ENCODE results near the gene RNF208. TPM values are rescaled to one million over a fixed set of nuclear protein-coding genes. Genes with fewer than 3 reads are reported as not detected.
"Not testable (repeated sequence)": the region's sequence is repeated elsewhere in the genome, so short reads cannot be mapped to it uniquely, and the experiment has no call there.

RNF208 gene
- total RNA-seq, 2 experiments from 2014 or later: 2.1 to 2.7 TPM

DNA sequence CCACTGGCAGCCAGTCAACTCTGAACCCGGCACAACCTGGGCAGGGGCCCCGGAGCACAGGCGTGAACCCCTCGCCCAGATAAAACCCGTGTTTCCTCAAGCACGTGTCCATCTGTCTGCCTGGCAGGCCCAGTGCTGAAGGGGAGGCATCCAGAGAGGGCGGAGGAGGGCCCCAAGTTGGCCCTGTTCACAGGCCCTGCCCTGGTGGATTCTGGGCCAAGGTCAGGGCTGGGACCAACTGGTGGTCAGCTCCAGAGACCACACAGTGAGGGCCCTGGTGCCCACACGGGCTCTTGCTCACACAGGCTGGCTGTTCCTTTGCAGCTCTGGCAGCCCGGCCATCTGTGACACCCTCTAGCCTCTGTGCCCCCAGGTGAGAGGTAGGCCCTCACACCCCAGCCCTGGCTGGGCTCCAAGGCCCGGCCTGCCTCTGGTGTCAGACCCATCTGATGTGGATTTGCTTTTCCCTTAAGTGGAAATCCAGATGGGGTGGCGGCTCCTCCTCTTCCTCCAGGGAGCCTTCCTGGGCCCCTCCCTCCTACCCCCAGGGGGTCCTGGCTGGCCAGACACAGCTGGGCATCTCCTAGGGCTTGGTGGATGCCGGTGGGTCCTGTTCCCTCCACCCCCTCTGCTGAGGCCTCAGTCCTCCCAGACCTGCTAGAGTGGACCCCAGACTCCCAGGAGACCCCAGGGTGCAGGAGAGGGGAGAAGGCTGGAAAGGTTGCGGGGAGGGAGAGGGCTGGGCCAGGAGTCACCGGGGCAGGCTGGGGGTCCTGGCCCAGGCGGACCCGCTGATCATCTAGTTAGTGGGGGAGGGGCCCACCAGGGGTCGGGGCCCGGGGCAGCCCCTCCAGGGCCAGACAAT, 28.5 kb upstream of the RNF208 start:
- H3K27me3 Mint-ChIP-seq: no peaks in the 10 kb centered on the region
- H3K36me3 Mint-ChIP-seq (ENCODE audit: low read depth): peaks cover under 1% of the 10 kb centered on the region
- ChIA-PET CTCF (interaction anchor here (1.1 kb wide), 1 partner anchor 14 kb away, joined by 4 read pairs; no protein-coding TSS in a partner anchor), POLR2A (no interaction called here)
- H3K9me3 Mint-ChIP-seq: no peaks in the 10 kb centered on the region
- H3K4me1 Mint-ChIP-seq: peaks cover 6% of the 10 kb centered on the region
- no peak for DNase-seq
- H3K4me3 Mint-ChIP-seq: no peak overlapping the region
- no peak overlapping the region for H3K27ac Mint-ChIP-seq

DNA sequence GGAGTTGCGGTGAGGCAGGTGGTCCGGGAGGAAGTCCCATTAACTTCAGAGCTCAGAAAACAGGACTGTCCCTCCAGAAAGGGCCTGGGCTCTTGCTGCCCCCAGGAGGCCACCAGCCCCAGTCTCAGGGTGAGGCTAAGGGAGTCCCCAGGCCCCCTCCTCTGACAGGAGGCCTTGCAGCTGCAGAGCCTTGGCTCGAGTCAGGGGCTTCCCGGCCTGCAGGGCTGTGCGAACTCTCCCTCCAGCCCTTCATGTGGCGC, 25.8 kb upstream of the RNF208 start:
- CTCF ChIA-PET: interaction anchor here (1.4 kb wide), 1 partner anchor 11 kb away, joined by 4 read pairs; no protein-coding TSS in a partner anchor
- Mint-ChIP-seq H3K27ac (no peak overlapping the region), H3K36me3 (ENCODE audit: low read depth) (peaks cover 9% of the 10 kb centered on the region), H3K27me3 (no peaks in the 10 kb centered on the region), H3K4me3 (no peak overlapping the region), H3K4me1 (peaks cover 10% of the 10 kb centered on the region), H3K9me3 (no peaks in the 10 kb centered on the region)
- POLR2A ChIA-PET: interaction anchor here (0.5 kb wide), 1 partner anchor 24 kb away, joined by 4 read pairs; no protein-coding TSS in a partner anchor
- DNase-seq: no peak

DNA sequence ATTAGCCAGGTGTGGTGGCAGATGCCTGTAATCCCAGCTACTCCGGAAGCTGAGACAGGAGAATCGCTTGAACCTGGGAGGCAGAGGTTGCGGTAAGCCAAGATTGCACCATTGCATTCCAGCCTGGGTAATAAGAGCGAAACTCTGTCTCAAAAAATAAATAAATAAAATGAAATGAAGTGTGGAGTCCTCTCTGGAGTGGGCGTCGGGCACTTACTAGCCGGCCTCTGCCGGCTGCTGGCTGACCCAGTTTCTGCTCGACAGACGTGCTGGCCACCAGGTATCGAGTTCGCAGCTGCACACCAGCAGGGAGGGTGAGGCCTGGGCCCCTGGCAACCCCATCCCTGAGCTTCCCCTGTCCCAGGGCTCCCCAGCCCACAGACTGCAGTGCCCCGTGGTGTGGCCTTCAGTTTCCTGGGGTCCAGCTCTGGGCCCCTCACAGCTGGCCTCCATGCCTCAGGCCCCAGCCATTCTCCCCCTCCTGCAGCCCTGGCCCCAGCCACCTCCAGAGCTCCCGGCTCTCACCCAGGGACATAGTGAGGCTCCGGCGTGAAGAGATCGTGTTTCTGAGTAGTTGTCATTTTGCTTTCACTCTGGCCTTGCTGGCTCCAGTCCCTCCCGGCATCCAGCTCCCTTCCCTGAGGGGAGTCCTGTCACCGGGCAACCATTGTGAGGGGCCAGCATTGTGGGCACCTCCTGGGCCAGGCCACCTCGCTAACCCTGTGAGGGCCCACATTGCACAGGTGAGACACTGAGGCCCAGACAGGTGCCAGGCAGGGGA, 25.3 kb upstream of the RNF208 start:
- peaks cover 16% of the 10 kb centered on the region for H3K4me1 Mint-ChIP-seq
- peaks cover 15% of the 10 kb centered on the region for H3K36me3 Mint-ChIP-seq (ENCODE audit: low read depth)
- H3K27me3 Mint-ChIP-seq: no peaks in the 10 kb centered on the region
- no peak for DNase-seq
- POLR2A ChIA-PET: interaction anchor here (0.5 kb wide), 1 partner anchor 24 kb away, joined by 4 read pairs; no protein-coding TSS in a partner anchor
- CTCF ChIA-PET: interaction anchor here (0.7 to 1.4 kb wide), 3 partner anchors 9 to 596 kb away, joined by 3 to 5 read pairs (median 4); no protein-coding TSS in a partner anchor
- no peak overlapping the region for H3K4me3 Mint-ChIP-seq
- no peaks in the 10 kb centered on the region for H3K9me3 Mint-ChIP-seq
- no peak overlapping the region for H3K27ac Mint-ChIP-seq

DNA sequence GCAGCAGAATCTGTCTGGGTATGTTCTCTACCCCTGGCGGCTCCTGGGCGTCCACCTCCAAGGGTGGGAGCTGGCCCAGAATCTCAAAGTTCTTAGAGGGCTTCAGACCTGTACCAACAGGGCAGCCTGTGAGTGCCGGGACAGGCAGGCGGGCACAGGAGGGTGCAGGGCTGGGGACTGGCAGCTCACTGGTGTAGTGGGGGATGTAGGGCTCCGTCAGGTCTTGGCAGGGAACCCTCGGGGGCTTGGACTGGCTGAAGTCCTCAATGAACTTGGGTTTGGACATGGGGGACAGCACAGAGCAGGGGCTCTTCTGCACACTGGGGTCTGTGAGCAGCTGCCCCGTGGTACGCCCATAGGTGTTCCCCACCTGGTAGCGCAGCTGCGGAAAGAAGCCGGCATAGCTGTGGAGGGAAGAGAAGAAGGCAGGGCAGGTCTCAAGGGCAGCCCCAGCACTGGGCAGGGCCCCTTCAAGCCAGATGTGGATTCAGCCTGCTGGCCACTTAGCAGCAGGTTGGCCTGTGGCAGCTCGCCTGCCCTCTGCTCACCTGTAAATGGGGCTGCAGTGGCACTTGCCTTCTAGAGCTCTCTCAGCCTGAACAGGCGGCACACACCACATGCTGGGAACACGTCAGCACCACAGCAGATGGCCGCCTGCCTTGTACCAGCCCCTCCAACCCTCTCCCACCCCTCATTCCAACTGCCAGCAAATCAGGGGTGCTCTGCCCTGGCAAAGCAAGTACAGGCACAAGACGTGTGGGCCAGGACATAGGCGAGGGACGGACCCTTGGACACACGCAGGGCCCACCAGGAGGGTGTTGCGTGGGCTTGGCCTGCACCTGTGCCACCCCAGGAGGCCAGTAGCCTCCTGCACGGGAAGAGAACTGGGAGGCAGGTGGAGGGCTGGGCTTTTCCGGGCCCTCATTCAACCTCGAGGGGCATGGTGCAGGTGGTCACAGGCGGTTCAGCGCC, 23.7 kb upstream of the RNF208 start:
- Mint-ChIP-seq H3K4me3 (no peak overlapping the region), H3K36me3 (ENCODE audit: low read depth) (peaks cover 24% of the 10 kb centered on the region), H3K4me1 (peaks cover 19% of the 10 kb centered on the region), H3K27me3 (no peaks in the 10 kb centered on the region), H3K27ac (no peak overlapping the region), H3K9me3 (no peaks in the 10 kb centered on the region)
- POLR2A ChIA-PET: no interaction called here
- CTCF ChIA-PET: interaction anchor here (0.6 to 4.6 kb wide), 6 partner anchors 8 to 252 kb away, joined by 3 to 19 read pairs (median 3); partner anchors contain the start of gene NELFB
- DNase-seq: no peak

DNA sequence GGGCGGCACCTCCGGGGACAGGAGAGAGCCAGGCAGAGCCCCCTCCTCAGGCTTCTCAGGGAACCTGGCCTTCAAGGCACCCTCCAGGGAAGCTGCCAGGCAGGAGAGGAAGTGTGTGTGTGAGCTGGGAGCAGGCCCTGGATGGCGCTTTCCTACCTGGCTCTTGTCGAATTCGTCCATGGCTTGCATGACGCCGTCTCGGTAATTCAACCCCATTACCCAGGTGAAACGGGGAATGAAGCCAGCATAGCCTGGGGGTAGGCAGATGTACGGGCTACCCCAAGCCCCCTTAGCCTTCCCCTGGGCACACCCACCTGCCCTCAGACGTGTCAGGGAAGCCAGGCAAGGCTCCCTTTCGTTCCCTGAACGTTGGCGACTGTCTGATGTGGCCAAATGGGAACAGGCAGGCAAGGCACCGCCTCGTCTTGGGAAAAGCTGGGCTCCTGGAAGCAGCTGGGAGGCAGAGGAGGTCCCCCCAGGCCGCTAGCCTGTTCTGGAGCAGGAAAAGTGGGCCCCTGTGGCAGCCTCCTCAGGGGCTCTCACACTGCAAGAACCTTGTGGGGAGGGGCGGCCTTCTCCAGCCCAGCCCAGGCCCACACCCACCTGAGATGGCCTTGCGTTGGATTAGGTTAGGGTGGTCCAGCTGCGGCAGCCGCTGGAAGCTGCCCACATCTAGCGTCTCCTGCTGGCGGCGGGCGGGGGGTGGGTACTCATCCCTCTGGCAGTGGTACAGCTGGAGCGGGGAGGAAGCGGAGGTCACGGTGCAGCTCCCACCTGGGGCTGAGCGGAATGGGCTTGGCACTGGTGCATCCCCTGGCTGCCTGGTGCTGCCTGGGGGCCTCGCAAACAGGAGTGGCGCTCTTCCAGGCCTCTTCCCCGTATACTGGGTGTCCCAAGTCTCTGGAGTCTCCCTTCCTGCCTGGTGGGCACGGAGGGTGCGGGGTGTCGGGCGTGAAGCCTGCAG, 22.7 kb upstream of the RNF208 start:
- Mint-ChIP-seq H3K27me3 (no peaks in the 10 kb centered on the region), H3K4me3 (no peak overlapping the region), H3K9me3 (no peaks in the 10 kb centered on the region), H3K4me1 (peaks cover 21% of the 10 kb centered on the region), H3K36me3 (ENCODE audit: low read depth) (peaks cover 24% of the 10 kb centered on the region), H3K27ac (no peak overlapping the region)
- ChIA-PET CTCF (interaction anchor here (0.6 to 4.6 kb wide), 6 partner anchors 8 to 252 kb away, joined by 3 to 19 read pairs (median 3); partner anchors contain the start of gene NELFB), POLR2A (no interaction called here)
- no peak for DNase-seq

DNA sequence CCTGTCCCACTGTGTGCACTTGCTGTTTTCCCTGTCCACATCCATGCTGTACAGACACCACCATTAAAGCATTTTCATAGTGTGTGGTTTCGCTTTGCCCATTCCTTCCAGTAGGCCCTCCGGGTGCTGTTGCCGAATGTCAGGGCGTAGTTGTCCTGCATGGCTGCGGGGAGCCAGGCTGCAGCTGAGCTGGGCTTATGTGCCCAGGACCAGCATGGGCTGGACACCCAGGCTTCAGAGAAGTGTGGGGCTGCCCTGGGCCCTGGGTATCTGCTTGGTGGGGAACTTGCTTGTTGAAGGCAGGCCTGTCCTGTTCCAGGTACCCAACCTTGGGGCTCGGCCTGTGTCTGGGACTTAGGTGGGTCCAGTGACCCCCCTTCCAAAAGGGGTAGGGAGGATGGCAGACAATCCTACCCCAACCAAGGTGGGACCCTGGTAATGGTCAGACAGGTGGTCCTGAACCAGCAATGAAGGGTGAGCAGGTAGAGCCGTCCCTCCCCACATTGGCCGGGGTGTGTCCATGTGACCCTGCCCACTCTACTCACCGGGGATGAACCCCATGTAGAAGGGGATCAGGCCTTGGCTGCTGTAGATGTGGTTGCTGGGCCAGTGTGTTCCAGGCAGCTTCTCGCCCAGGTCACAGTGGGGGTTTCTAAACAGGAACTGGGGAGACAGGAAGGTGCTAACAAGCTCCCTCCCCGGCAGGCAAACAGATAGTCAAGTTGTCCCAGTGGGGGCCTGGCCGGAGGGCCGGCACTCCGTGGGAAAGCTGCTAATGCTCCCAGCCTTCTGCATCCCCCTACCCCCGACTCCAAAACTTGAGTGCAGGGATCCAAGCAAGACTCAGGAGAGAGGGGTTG, 21.8 kb upstream of the RNF208 start:
- Mint-ChIP-seq H3K4me3 (peak overlapping the region; percentile 87), H3K27ac (no peak overlapping the region), H3K27me3 (no peaks in the 10 kb centered on the region), H3K36me3 (ENCODE audit: low read depth) (peaks cover 24% of the 10 kb centered on the region), H3K4me1 (peaks cover 27% of the 10 kb centered on the region), H3K9me3 (no peaks in the 10 kb centered on the region)
- ChIA-PET CTCF (interaction anchor here (1.0 to 4.6 kb wide), 3 partner anchors 10 to 215 kb away, joined by 3 to 19 read pairs (median 3); partner anchors contain the start of gene NELFB), POLR2A (no interaction called here)
- DNase-seq: no peak

DNA sequence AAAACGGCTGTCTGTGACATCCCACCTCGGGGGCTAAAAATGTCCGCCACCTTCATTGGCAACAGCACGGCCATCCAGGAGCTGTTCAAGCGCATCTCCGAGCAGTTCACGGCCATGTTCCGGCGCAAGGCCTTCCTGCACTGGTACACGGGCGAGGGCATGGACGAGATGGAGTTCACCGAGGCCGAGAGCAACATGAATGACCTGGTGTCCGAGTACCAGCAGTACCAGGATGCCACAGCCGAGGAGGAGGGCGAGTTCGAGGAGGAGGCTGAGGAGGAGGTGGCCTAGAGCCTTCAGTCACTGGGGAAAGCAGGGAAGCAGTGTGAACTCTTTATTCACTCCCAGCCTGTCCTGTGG, 21.2 kb upstream of the RNF208 start:
- Mint-ChIP-seq H3K4me3 (peak overlapping the region; percentile 87), H3K36me3 (ENCODE audit: low read depth) (peaks cover 24% of the 10 kb centered on the region), H3K4me1 (peaks cover 31% of the 10 kb centered on the region)
- not testable (repeated sequence) for H3K27ac Mint-ChIP-seq, H3K9me3 Mint-ChIP-seq, DNase-seq, H3K27me3 Mint-ChIP-seq
- ChIA-PET CTCF (interaction anchor here (1.0 to 4.6 kb wide), 3 partner anchors 11 to 48 kb away, joined by 3 to 19 read pairs (median 5); partner anchors contain the start of gene NELFB), POLR2A (interaction anchor here (0.6 kb wide), 1 partner anchor 21 kb away, joined by 3 read pairs; no protein-coding TSS in a partner anchor)

DNA sequence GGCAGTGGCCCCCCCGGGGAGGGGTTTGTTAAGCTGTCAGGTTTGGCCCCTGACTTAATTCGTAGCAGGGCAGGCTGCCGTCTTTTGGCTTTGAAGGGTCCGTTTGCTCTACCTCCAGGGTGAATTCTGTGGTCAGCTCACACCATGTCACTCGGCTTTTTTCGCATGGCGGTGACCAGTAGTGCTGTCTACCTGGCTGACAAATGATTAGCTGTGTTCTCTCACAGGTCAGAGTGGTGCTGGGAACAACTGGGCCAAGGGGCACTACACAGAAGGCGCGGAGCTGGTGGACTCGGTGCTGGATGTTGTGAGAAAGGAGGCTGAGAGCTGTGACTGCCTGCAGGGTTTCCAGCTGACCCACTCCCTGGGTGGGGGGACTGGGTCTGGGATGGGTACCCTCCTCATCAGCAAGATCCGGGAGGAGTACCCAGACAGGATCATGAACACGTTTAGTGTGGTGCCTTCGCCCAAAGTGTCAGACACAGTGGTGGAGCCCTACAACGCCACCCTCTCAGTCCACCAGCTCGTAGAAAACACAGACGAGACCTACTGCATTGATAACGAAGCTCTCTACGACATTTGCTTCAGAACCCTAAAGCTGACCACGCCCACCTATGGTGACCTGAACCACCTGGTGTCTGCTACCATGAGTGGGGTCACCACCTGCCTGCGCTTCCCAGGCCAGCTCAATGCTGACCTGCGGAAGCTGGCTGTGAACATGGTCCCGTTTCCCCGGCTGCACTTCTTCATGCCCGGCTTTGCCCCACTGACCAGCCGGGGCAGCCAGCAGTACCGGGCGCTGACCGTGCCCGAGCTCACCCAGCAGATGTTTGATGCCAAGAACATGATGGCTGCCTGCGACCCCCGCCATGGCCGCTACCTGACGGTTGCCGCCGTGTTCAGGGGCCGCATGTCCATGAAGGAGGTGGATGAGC, 20.5 kb upstream of the RNF208 start:
- peaks cover 33% of the 10 kb centered on the region for H3K4me1 Mint-ChIP-seq
- DNase-seq: no peak
- H3K27me3 Mint-ChIP-seq: no peaks in the 10 kb centered on the region
- ChIA-PET POLR2A (interaction anchor here (0.6 to 1.4 kb wide), 3 partner anchors 12 to 156 kb away, joined by 3 to 6 read pairs (median 3); partner anchors contain the start of genes MAN1B1 and NELFB), CTCF (interaction anchor here (1.0 to 4.6 kb wide), 5 partner anchors 12 to 213 kb away, joined by 3 to 19 read pairs (median 5); partner anchors contain the start of gene NELFB)
- H3K27ac Mint-ChIP-seq: peak overlapping the region; percentile 88
- H3K4me3 Mint-ChIP-seq: peak overlapping the region; percentile 87
- H3K9me3 Mint-ChIP-seq: no peaks in the 10 kb centered on the region
- peaks cover 24% of the 10 kb centered on the region for H3K36me3 Mint-ChIP-seq (ENCODE audit: low read depth)

DNA sequence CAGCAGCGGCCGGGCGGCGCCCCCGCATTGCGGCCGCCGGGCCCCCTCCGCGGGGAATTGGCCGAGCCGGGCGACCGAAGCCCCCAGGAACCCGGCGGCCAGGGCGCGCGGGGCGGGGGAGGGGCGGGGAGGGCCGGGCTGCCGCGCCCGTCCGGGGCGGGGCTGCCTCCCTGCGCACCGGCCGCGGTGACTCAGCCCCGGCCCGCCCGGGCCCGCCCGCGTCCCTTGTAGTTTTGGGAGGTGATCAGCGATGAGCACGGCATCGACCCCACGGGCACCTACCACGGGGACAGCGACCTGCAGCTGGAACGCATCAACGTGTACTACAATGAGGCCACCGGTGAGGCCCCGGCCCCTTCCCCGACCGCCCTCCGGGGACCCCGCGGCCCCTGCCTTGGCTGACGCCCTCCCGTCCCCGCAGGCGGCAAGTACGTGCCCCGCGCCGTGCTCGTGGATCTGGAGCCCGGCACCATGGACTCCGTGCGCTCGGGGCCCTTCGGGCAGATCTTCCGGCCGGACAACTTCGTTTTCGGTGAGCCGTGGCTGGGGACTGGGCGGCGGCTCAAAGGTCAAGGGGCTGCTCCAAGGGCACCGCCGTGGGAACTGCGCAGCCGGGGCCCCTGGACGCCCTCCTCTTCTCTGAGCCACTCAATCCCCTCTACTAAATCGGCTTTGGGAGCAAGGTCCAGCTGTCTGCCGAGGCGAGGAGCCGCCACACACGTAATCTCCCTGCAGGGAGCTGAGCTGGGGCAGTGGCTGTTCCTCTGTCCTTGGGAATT, 19.6 kb upstream of the RNF208 start:
- H3K27me3 Mint-ChIP-seq: no peaks in the 10 kb centered on the region
- H3K9me3 Mint-ChIP-seq: no peaks in the 10 kb centered on the region
- peaks cover 24% of the 10 kb centered on the region for H3K36me3 Mint-ChIP-seq (ENCODE audit: low read depth)
- peak overlapping the region; percentile 87 for H3K4me3 Mint-ChIP-seq
- peaks cover 33% of the 10 kb centered on the region for H3K4me1 Mint-ChIP-seq
- peak; percentile 65 for DNase-seq
- CTCF ChIA-PET: interaction anchor here (1.0 to 6.5 kb wide), 8 partner anchors 12 to 212 kb away, joined by 3 to 65 read pairs (median 5); partner anchors contain the start of genes CYSRT1, MAN1B1, NELFB and RNF208
- POLR2A ChIA-PET: interaction anchor here (0.8 to 1.4 kb wide), 9 partner anchors 13 to 220 kb away, joined by 3 to 11 read pairs (median 4); partner anchors contain the start of genes MAN1B1, NELFB and NRARP
- H3K27ac Mint-ChIP-seq: peak overlapping the region; percentile 88

Data from activated CD4-positive, alpha-beta T cell treated with anti-CD3 and anti-CD28 coated beads, Interleukin-2, amount 10 ng/mL, durations not matched to agents 7 days and 5 days (primary cell).